ENCODE results near the gene SLFNL1.

The SLFNL1 gene

DNA sequence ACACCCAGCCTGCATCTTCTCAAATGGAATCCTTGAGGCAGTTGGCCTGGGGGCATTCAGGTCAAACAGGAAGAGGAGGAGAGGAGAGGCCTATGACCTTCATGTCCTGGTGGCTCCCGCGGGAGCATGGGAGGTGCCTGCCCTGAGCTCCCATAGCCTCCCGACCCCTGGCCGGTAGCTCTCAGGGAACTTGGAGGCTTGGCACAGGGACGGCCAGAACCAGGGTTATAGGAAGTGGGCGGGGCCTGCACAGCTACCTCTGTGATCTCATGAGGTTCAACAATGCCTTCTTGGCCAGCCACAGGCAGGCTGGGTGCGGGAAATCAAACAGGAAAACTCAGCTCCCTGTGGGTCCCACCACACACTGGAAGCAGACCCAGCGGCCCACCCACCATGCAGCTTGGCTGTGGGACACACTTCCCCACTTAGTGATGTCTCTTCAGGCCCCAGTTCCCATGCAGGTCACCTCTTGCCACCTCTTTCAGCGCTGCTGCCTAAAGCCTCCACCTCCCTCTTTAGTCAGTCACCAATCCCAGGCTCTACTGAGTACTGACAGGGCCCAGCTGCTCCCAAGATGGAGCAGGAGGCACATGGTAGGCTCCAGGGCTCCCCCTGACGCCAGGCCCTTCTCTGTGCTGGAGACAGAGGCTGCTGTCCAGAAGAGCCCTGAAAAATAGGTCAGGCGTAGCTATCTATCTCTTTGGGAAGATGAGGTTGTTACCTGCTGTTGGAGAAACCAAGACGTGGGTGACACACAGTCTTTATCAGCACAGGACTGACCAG lies at the start of gene SLFNL1:
SLFNL1 (minus strand) TSS at position 200 of the 783 bp plus-strand sequence. CDS start 1,065 bp downstream, outside the sequence.
- no peak for DNase-seq

DNA sequence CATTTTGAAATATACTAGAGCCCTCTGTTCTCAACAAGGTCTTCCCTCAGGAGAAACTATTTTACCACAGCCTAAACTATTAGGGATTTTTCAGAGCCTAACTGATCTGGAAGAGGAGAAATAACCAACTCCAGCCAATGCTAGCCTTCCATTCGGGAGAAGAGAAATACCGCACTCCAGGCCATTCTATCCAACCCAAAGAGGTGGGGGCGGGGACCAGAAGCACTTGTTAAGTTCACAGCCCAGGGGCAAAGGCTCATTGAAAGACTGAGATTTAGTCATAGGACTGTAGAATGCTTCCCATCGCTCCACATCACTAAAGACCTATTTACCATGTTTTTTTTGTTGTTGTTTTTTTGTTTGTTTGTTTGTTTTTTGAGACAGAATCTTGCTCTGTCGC lies 35.4 kb upstream of the SLFNL1 start:
- DNase-seq, result no peak

DNA sequence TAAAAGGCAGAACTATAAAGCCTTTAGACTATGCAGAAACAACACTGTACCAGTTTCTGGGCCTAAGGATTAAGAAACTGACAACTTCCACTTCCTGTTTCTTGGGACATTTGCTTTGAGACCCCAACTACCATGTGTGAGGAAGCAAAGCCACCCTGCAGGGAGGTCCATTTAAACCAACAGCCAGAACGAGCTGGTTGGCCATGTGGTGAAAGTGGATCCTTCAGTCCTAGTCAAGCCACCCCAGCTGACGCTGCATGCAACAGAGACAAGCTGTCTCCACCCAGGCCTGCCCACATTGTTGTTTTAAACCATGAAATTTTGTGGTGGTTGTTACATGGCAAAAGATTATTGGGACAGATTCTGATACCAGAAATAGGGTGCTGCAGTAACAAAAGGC lies 31.8 kb upstream of the SLFNL1 start:
- no peak for DNase-seq

- no peak for DNase-seq
Observed at GRCh38 chr1:41051022-41051421, 29.5 kb upstream of the SLFNL1 start.

DNA sequence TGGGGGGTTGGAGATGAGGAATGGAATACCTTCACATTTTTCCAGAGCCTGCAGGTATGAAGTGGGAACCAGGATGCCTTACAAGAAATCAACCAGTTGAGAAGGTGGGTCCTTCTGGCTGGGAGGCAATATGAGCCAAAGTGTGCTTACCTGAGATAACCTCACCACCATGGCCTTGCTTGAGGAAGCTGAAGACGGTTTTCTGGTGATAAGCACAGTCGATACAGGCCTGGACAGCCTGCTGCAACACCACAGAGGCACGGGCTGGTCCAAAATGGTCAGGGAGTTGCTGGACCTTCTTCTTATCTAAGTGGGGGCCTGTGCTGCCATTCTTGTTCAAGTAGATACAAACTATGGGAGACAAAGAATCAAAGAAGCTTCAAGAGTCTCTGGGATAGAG lies 27.0 kb upstream of the SLFNL1 start:
- no peak for DNase-seq

GRCh38 chr1:41046347-41046775 lies 24.8 kb upstream of the SLFNL1 start:
- no peak for DNase-seq

- DNase-seq, result no peak
Observed at GRCh38 chr1:41045740-41046139, 24.2 kb upstream of the SLFNL1 start.

- DNase-seq, result no peak
Observed at GRCh38 chr1:41044187-41044586, 22.7 kb upstream of the SLFNL1 start.

DNA sequence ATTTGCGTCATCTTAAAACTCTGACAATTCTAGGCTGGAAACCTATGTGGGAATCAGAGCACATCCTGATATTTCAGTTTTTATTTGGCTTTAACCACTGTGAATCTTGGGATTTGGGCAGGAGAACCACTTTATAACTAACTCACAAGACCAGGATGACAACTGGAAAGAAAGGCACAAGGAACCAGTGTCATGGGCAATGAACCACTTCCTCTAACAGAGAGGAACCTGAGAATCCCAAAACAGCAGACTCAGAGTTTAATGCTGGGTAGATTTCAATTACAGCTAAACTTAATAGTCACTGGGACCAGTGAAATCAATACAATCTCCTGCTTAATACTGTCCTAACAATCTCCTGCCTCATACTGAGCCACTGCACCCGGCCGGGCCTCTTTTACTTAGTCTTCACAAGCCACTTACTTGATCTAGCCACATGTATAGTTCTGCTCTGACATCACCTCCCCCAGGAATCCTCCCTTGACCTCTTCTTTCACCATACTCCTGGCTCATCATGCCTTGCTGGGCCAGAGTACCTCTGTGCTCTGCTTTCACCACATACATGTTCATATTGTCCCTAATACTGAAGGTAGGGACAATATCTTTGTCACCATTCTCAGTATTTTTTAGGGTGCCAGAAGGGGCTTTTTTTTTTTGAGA lies 20.2 kb upstream of the SLFNL1 start:
- DNase-seq, result no peak

GRCh38 chr1:41038110-41038509 lies 16.6 kb upstream of the SLFNL1 start:
- no peak for DNase-seq

- no peak for DNase-seq
Observed at GRCh38 chr1:41037116-41037903, 15.8 kb upstream of the SLFNL1 start.

DNA sequence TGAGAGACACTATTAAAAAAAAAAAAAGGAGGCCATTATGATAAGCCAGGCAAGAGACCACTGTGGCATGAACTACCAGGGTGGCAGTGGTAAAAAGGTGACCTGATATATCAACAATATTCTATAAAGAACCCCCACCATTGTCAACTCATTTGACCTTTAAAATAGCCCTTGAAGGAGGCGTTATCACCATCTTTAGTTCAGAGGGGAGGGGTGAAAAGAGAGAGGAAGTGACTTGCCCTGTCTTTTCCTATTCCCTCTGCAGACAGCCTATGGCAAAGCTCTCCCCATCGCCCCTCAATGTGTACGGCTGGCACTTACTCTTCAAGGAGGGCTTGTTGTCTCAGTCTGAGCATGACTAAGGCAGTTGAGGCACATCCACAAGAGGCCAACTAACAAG lies 11.7 kb upstream of the SLFNL1 start:
- no peak for DNase-seq

GRCh38 chr1:41032147-41032546 lies 10.6 kb upstream of the SLFNL1 start:
- no peak for DNase-seq

DNA sequence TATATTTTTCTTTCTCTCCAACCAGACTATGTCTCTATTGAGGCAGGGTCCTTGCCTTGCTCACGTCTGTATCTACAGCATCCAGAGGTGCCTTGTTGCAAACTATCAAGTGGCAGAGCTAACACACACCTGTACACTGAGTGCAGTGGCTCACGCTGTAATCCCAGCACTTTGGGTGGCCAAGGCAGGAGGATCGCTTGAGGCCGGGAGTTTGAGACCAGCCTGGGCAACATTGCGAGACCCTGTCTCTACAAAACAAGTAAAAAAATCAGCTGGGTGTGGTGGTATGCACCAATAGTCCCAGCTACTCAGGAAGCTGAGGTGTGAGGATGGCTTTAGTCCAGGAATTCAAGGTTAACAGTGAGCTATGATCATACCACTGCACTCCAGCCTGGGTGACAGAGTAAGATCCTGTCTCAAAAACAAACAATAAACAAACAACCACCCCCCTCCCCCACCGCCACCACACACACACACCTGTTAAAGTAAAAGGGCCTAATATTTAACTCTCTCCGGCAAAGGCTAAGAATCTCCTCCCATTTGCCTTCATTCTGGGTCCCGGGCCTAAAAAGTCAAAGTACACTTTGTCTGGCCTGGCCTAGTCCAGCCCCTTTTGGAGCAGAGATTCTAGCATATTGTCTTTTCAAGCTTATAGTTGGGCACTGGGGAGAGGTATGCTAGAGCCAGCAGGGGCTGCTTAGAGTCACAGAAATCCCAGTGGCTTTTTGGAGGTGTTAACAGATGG lies 9.5 kb upstream of the SLFNL1 start:
- no peak for DNase-seq

DNA sequence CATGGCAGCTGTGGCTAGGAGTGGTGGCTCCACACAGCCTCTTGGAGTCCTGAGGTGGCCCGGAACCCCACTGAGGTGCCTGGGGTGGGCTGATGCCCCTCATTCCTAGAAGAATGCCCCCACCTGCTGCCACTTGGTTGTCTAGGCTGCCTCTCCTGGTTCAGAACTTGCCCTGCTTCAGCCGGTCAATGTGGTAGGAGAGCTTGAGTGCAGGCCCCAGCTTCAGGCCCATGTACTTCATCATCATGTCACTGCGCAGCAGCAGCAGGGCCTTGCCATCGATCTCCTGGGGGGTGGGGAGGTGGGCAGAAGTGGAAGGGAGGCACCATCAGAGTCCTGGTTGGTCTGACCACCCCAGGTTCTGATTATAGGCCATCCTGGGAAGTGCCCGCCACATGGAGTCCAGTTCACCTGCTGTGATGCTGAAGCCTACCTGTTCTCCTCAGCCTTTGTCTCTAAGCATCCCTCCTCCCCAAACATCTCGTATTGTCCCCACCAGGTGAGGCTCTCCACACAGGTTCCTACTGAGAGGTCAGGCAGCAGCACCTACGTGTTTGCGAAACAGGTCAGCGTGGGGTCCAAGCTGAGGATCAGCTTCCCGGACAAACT lies 6.6 kb upstream of the SLFNL1 start:
- no peak for DNase-seq

GRCh38 chr1:41025979-41026819 lies 4.7 kb upstream of the SLFNL1 start:
- DNase-seq, result no peak

GRCh38 chr1:41024953-41025352 lies 3.4 kb upstream of the SLFNL1 start:
- no peak for DNase-seq

DNA sequence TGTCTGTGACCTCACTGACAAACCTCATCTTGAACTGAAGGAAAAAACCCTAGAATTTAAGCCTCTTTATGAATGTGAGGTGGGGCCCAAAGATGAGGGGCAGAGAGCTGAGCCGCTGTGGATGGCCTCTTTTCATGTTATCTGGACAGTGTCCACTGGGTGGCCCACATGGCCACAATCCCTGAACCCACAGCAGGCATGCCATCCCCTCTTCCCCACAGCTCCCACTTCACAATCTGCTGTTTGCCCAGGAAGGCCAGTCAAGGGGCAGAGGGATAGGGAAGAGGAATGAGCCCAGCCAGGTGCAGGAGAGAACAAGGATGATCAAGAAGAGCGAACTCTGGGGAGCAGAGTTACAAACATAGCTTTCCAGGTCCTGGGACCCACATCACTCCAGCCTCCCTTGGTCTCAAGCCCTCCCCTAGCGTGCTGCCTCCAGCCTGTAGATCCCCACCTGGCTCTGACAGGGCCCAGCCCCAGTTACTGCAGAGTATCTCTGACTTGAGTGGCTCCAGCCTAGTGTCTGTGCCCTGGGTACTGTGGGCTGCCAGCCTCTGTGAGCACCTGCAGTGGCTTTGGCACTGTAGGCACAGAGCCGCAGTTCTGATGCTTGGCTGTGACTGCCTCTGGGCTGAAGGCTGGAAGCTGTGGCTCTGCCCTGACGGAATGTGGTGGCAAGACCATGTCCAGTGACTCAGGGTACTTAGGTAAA lies 1.9 kb upstream of the SLFNL1 start:
- no peak for DNase-seq

DNA sequence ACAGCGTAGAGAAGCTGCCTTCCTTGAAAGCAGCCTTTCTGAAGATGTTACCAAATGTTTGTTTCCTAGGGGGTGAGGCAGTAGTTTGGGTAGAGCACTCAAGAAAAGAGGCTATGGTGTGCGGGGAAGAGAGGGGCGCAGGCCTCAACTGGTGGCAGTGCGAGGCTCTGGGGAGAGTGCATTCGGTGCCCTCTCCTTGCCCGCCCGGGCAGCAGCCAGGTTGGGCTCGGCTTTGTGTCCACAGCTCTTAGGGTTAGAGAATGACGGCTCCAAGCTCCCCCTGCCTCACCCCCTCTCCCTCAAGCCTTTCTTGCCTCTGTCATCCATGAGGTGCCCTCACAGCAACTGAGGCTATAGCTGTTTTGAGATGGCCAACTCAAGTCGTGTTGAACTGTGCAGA lies 899 bp upstream of the SLFNL1 start:
- no peak for DNase-seq

DNA sequence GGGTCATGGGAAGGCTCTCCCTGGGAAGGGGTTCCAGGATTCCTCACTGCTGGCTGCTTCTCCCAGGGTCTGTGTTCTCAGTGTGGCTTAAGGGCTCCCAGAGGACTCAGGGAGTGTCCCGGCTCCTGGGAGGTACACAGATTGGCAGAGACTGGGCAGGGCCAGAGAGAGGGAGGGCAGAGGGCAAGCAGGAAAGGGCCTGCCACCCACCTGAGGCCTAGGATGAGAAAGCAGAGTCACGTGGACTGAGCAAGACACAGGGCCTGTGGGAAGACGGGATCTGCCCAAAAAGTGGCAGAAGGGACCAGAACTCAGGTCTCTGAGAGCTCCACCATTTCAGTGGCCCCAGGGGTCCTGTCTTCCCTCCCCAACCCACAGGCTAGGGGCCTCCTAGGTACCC lies 871 bp downstream of the SLFNL1 start:
- no peak for DNase-seq

DNA sequence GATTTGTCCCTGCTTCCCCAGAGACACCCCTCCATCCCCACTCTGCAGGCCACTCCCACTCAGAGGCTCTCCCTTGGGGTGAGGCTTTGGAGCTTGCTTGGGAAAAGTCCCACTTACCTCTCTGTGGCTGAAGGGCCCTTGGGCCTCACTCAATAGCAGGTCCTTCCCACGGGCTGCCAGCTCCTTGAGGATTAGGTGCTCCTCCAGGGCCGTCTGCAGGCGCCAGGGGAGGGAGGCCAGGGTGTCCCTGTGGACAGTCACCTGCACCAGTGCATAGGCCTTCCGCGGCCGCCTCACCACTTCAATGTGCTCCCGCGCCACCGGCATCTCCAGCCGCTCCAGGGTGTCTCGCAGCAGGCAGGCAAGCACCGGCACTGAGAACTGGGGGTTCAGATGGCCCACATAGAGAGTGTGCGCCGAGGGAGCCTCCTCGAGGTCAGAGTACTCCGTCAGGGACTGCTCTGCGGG lies 1.4 kb downstream of the SLFNL1 start:
- DNase-seq, result no peak

Measured in CD4-positive, alpha-beta T cell treated with Interleukin-15 for 1 hour (primary cell).